Stimulated activated CD4-positive, alpha-beta T cell treated with anti-CD3 and anti-CD28 coated beads, Interleukin-1b, Interleukin-23, amount 100 ng/mL, for 48 hours (primary cell): ENCODE results near the gene NPIPA5.
A peak's percentile ranks its signal among the peaks of the same experiment; 100 is the strongest.
"Not testable (repeated sequence)": the region's sequence is repeated elsewhere in the genome, so short reads cannot be mapped to it uniquely, and the experiment has no call there.

ENCODE experiments used
- DNase-seq: peaks from one replicate; pipeline ENCODE4 v3.0.0-alpha.2; 2020

Gene NPIPA5

GRCh38 chr16:15378194-15378593 is at the start of gene NPIPA5:
NPIPA5 (minus strand) TSS chr16:15378294; CDS start chr16:15378294, 0 bp downstream.
- DNase-seq, result not testable (repeated sequence)

GRCh38 chr16:15427648-15428239 is 49.6 kb upstream of the NPIPA5 start:
- peak; percentile 54 for DNase-seq

- no peak for DNase-seq
Measured at GRCh38 chr16:15426796-15427195, 48.7 kb upstream of the NPIPA5 start.

GRCh38 chr16:15425861-15426260 is 47.8 kb upstream of the NPIPA5 start:
- no peak for DNase-seq

- DNase-seq, result no peak
Measured at GRCh38 chr16:15422222-15422621, 44.1 kb upstream of the NPIPA5 start.

- DNase-seq, result not testable (repeated sequence)
Measured at GRCh38 chr16:15421696-15422095, 43.6 kb upstream of the NPIPA5 start.

- no peak for DNase-seq
Measured at GRCh38 chr16:15418206-15418605, 40.1 kb upstream of the NPIPA5 start.

GRCh38 chr16:15417197-15417596 is 39.1 kb upstream of the NPIPA5 start:
- DNase-seq, result no peak

- no peak for DNase-seq
Measured at GRCh38 chr16:15415511-15415985, 37.5 kb upstream of the NPIPA5 start.

GRCh38 chr16:15409476-15409875 is 31.4 kb upstream of the NPIPA5 start:
- DNase-seq, result not testable (repeated sequence)

- DNase-seq, result not testable (repeated sequence)
Measured at GRCh38 chr16:15407756-15408155, 29.7 kb upstream of the NPIPA5 start.

GRCh38 chr16:15404792-15405191 is 26.7 kb upstream of the NPIPA5 start:
- no peak for DNase-seq

GRCh38 chr16:15404091-15404490 is 26.0 kb upstream of the NPIPA5 start:
- not testable (repeated sequence) for DNase-seq

GRCh38 chr16:15403392-15403995 is 25.4 kb upstream of the NPIPA5 start:
- DNase-seq, result no peak

- DNase-seq, result no peak
Measured at GRCh38 chr16:15401972-15402371, 23.9 kb upstream of the NPIPA5 start.

- DNase-seq, result not testable (repeated sequence)
Measured at GRCh38 chr16:15400314-15400713, 22.2 kb upstream of the NPIPA5 start.

GRCh38 chr16:15399317-15399716 is 21.2 kb upstream of the NPIPA5 start:
- no peak for DNase-seq

GRCh38 chr16:15398618-15399316 is 20.7 kb upstream of the NPIPA5 start:
- DNase-seq, result no peak

- no peak for DNase-seq
Measured at GRCh38 chr16:15396948-15397594, 19.0 kb upstream of the NPIPA5 start.

- DNase-seq, result not testable (repeated sequence)
Measured at GRCh38 chr16:15396509-15396829, 18.4 kb upstream of the NPIPA5 start.

GRCh38 chr16:15395631-15396508 is 17.8 kb upstream of the NPIPA5 start, which contains the start of gene MPV17L:
MPV17L (plus strand) TSS chr16:15395754; CDS start chr16:15395898, 144 bp downstream.
- DNase-seq, result not testable (repeated sequence)

GRCh38 chr16:15393025-15393424 is 14.9 kb upstream of the NPIPA5 start:
- DNase-seq, result not testable (repeated sequence)
